ENCODE results near the gene YJU2.
"Not testable (repeated sequence)": the region's sequence is repeated elsewhere in the genome, so short reads cannot be mapped to it uniquely, and the experiment has no call there.

YJU2 gene

DNA sequence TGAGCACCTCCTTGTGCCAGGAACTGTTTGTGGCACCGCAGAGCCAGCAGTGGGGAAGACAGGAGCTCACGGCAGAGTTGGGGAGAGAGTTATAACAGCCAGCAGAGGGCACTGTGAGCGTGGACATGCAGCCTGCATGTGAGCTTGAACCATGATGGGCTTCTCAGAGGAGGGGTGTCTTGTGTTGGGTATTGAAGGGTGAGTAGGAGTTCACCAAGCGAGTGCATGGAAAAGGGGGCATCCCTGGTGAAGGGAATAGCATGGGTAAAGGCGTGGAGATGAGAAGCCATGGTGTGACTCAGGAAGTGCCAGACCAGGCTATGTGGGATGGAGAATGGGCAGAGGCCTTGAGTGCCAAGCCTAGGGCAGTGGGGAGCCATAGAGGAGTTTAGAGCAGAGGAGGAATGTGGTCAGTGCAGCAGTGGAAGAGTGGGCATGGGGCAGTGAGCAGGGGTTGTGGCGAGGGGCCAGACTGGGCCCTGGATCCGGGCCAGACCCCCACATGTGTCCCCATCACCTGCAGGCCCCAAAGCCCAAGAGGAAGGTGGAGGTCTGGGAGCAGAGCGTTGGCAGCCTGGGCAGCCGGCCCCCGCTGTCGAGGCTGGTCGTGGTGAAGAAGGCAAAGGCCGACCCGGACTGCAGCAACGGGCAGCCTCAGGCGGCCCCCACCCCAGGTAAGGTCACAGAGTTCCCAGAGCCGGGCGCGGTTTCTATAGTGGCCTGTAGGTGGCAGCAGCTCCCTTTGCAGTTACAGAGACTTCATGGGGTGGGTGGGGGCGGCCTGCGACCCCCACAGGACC, 20.4 kb downstream of the YJU2 start:
- CTCF ChIA-PET, result interaction anchor here (0.6 to 5.7 kb wide), 27 partner anchors 10 to 261 kb away, joined by 3 to 72 read pairs (median 4); partner anchors contain the start of genes CHAF1A, FSD1, MPND and YJU2
- Mint-ChIP-seq H3K27me3 (no peaks in the 10 kb centered on the region), H3K36me3 (peaks cover 50% of the 10 kb centered on the region), H3K9me3 (no peaks in the 10 kb centered on the region), H3K27ac (peak overlapping the region; percentile 42), H3K4me1 (peaks cover 30% of the 10 kb centered on the region), H3K4me3 (no peak overlapping the region)
- DNase-seq, result peak; percentile 77

DNA sequence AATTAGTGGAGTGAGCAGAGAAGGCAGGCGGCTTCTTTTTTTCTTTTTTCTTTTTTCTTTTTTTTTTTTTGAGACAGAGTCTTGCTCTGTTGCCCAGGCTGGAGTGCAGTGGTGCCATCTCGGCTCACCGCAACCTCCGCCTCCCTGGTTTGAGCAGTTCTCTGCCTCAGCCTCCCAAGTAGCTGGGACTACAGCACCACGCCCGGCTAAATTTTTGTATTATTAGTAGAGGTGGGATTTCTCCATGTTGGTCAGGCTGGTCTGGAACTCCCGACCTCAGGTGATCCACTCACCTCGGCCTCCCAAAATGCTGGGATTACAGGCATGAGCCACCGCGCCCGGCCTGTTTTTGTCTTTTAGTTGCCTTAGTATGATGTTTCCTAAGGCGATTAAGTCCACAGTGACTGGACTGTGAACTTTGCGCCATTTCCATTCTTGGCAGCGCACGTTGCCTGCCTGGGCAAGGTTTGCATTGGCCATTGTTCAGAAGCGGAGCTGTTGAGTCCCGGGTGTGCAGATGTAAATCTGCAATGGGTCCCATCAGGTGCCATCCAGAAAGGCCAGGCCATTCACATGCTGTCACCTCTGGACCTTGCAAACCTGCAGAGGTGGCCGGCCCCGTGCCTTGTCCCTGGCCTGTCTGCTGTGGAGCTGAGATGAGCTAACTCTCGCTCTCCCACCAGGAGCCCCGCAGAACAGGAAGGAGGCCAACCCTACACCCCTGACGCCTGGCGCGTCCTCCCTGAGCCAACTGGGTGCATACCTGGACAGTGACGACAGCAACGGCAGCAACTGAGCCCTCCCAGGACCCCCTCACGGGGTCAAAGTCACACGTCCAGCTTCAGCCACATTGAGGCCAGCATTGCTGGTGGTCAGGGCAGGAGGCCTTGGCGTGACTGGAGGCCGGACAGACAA, 21.3 kb downstream of the YJU2 start:
- H3K36me3 Mint-ChIP-seq, result peaks cover 50% of the 10 kb centered on the region
- H3K4me1 Mint-ChIP-seq, result peaks cover 30% of the 10 kb centered on the region
- H3K4me3 Mint-ChIP-seq, result no peak overlapping the region
- H3K9me3 Mint-ChIP-seq, result no peaks in the 10 kb centered on the region
- no peak for DNase-seq
- peak overlapping the region; percentile 42 for H3K27ac Mint-ChIP-seq
- H3K27me3 Mint-ChIP-seq, result no peaks in the 10 kb centered on the region
- CTCF ChIA-PET, result interaction anchor here (0.9 to 5.7 kb wide), 10 partner anchors 10 to 257 kb away, joined by 3 to 72 read pairs (median 4); partner anchors contain the start of genes FSD1 and MPND

DNA sequence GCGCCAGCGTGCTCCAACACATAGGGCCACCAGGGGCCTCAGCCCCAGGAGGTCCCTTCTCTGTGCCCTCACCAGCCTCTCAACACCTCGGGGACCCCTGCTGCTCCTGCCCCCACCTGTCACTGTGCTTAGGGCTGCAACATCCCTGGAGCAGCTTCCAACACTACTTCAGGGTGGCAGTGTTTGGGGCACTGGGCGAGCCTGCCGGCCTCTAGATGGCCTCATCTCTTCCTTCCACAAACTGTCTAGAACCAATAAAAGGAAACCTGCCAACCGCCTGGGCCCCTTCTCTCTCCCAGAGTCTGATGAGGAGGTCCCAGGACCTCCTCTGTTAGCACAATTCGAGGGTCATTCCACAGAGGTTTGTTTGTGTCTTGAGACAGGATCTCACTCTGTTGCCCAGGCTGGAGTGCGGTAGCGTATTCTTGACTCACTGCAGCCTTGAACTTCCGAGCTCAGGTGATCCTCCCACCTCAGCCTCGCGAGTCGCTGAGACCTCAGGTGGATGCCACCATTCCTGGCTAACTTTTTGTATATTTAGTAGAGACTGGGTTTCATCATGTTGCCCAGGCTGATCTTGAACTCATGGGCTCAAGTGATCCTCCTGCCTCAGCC, 22.0 kb downstream of the YJU2 start:
- Mint-ChIP-seq H3K27me3 (no peaks in the 10 kb centered on the region), H3K27ac (peak overlapping the region; percentile 14), H3K36me3 (peaks cover 48% of the 10 kb centered on the region), H3K4me1 (peaks cover 28% of the 10 kb centered on the region), H3K9me3 (no peaks in the 10 kb centered on the region), H3K4me3 (no peak overlapping the region)
- no peak for DNase-seq
- CTCF ChIA-PET, result interaction anchor here (0.9 to 5.7 kb wide), 8 partner anchors 9 to 256 kb away, joined by 3 to 72 read pairs (median 4); partner anchors contain the start of gene MPND

DNA sequence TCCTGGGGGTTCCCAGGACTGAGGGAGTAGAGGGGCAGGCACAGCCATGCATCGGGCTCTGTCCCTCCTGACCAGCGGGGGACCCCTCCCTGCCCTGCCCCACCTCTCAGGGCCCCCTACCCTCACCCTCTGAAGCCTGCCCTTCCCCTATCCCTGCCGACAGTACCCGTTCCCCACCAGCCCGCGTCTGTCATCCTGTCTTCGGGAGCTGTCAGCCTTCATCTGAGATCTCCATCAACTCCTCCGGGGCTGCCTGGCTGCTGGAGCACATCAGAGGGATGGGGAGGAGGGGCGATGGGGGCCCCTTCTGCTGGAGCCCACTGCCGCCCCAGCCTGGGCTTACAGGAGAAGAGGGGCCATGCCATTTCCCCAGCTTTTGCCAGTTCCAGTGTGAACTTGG, 26.0 kb downstream of the YJU2 start:
- peaks cover 20% of the 10 kb centered on the region for H3K27me3 Mint-ChIP-seq
- H3K27ac Mint-ChIP-seq, result no peak overlapping the region
- no peak overlapping the region for H3K4me3 Mint-ChIP-seq
- no peaks in the 10 kb centered on the region for H3K9me3 Mint-ChIP-seq
- peaks cover 25% of the 10 kb centered on the region for H3K36me3 Mint-ChIP-seq
- CTCF ChIA-PET, result interaction anchor here (1.3 to 1.9 kb wide), 2 partner anchors 79 to 127 kb away, joined by 3 to 8 read pairs; partner anchors contain the start of gene SH3GL1
- H3K4me1 Mint-ChIP-seq, result no peaks in the 10 kb centered on the region
- no peak for DNase-seq

- H3K4me3 Mint-ChIP-seq, H3K27ac Mint-ChIP-seq, H3K4me1 Mint-ChIP-seq, DNase-seq, H3K9me3 Mint-ChIP-seq: not testable (repeated sequence)
- peaks cover 19% of the 10 kb centered on the region for H3K36me3 Mint-ChIP-seq
- peaks cover 33% of the 10 kb centered on the region for H3K27me3 Mint-ChIP-seq
- CTCF ChIA-PET, result interaction anchor here (1.9 kb wide), 1 partner anchor 78 kb away, joined by 8 read pairs; no protein-coding TSS in a partner anchor
These were observed 27.4 kb downstream of the YJU2 start for GRCh38 chr19:4274321-4274686.

GRCh38 chr19:4277191-4277696, 30.4 kb downstream of the YJU2 start:
- H3K9me3 Mint-ChIP-seq, result no peaks in the 10 kb centered on the region

GRCh38 chr19:4278010-4278409, 31.1 kb downstream of the YJU2 start:
- Mint-ChIP-seq H3K36me3 (no peaks in the 10 kb centered on the region), H3K9me3 (no peaks in the 10 kb centered on the region), H3K27me3 (peaks cover 68% of the 10 kb centered on the region), H3K27ac (no peak overlapping the region), H3K4me3 (no peak overlapping the region), H3K4me1 (peaks cover 7% of the 10 kb centered on the region)
- no peak for DNase-seq
- CTCF ChIA-PET, result interaction anchor here (0.8 to 1.2 kb wide), 2 partner anchors 9 to 53 kb away, joined by 3 read pairs; no protein-coding TSS in a partner anchor

More at GRCh38 chr19:4277191-4277696, 30.4 kb downstream of the YJU2 start:
- Mint-ChIP-seq H3K36me3 (peaks cover under 1% of the 10 kb centered on the region), H3K4me3 (no peak overlapping the region), H3K27me3 (peaks cover 63% of the 10 kb centered on the region), H3K27ac (no peak overlapping the region), H3K4me1 (peaks cover 7% of the 10 kb centered on the region)
- CTCF ChIA-PET, result interaction anchor here (0.8 to 1.2 kb wide), 3 partner anchors 9 to 54 kb away, joined by 3 read pairs; no protein-coding TSS in a partner anchor
- DNase-seq, result no peak

DNA sequence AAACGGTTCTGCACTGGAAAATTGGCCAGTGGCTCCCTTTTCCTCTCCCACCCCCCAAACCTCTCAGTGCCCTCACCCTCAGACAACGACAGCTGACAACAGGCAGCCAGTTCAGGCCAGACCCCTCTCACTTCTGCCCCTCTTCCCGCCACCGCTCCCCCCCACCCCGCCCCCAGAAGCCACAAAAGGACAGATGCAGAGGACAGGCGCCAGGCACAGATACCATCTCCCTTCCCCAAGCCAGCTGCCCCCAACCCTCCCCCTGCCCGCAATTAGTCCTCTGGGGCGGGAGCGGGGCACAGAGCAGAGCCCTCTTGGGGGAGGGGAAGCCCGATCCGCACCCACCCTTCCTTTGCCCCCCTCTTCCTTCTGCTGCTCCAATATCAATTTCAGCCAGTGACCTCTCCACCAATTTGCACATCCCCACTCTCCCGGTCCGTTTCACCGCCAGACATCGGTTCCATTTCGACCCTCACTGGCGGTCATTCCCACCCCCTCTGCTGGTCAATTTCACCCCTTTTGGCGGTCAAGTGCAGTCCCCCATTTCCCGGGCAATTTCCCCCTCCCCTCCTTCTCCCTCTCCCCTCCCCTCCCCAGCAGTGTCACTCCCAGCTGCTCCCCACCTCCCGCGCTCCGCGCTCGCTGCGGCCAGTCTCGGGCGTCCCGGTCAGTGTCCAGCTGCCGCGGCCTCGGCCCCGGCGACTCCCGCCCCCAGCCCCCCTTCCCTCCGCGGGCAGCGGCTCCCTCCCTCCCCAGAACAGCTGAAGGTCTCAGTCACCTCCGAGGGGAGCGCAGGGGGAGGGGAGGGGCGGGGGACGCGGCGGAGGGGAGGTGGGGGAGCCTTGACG, 31.8 kb downstream of the YJU2 start, which contains the start of gene SHD:
Gene SHD (plus strand): TSS at position 848 of the 848 bp plus-strand sequence. CDS start 798 bp downstream, outside the sequence.
- Mint-ChIP-seq H3K4me1 (peaks cover 7% of the 10 kb centered on the region), H3K9me3 (no peaks in the 10 kb centered on the region), H3K4me3 (no peak within 1 kb of the TSS), H3K27ac (no peak within 1 kb of the TSS), H3K27me3 (peaks cover 71% of the 10 kb centered on the region), H3K36me3 (no peaks in the 10 kb centered on the region)
- CTCF ChIA-PET, result interaction anchor here (1.2 kb wide), 1 partner anchor 10 kb away, joined by 3 read pairs; no protein-coding TSS in a partner anchor
- no peak for DNase-seq

- Mint-ChIP-seq H3K4me3 (no peak overlapping the region), H3K27ac (no peak overlapping the region), H3K27me3 (peaks cover 71% of the 10 kb centered on the region), H3K4me1 (peaks cover 7% of the 10 kb centered on the region), H3K9me3 (no peaks in the 10 kb centered on the region), H3K36me3 (no peaks in the 10 kb centered on the region)
- CTCF ChIA-PET, result no interaction called here
- no peak for DNase-seq
These were observed 32.3 kb downstream of the YJU2 start for GRCh38 chr19:4279267-4279529.

- DNase-seq, result no peak
- H3K27me3 Mint-ChIP-seq, result peaks cover 75% of the 10 kb centered on the region
- no peak overlapping the region for H3K4me3 Mint-ChIP-seq
- CTCF ChIA-PET, result interaction anchor here (2.0 kb wide), 1 partner anchor 73 kb away, joined by 4 read pairs; no protein-coding TSS in a partner anchor
- H3K27ac Mint-ChIP-seq, result no peak overlapping the region
- H3K4me1 Mint-ChIP-seq, result peaks cover 9% of the 10 kb centered on the region
- H3K36me3 Mint-ChIP-seq, result no peaks in the 10 kb centered on the region
- no peaks in the 10 kb centered on the region for H3K9me3 Mint-ChIP-seq
These were observed 32.9 kb downstream of the YJU2 start for GRCh38 chr19:4279530-4280422.

- Mint-ChIP-seq H3K4me1 (peaks cover 11% of the 10 kb centered on the region), H3K27me3 (peaks cover 45% of the 10 kb centered on the region), H3K27ac (no peak overlapping the region), H3K4me3 (no peak overlapping the region), H3K9me3 (no peaks in the 10 kb centered on the region), H3K36me3 (no peaks in the 10 kb centered on the region)
- DNase-seq, result no peak
- CTCF ChIA-PET, result no interaction called here
These were observed 37.5 kb downstream of the YJU2 start for GRCh38 chr19:4284176-4284958.

- no peaks in the 10 kb centered on the region for H3K9me3 Mint-ChIP-seq
- no peak overlapping the region for H3K4me3 Mint-ChIP-seq
- peaks cover 8% of the 10 kb centered on the region for H3K4me1 Mint-ChIP-seq
- H3K27ac Mint-ChIP-seq, result no peak overlapping the region
- no peaks in the 10 kb centered on the region for H3K36me3 Mint-ChIP-seq
- H3K27me3 Mint-ChIP-seq, result peaks cover 39% of the 10 kb centered on the region
- DNase-seq, result no peak
- CTCF ChIA-PET, result no interaction called here
These were observed 38.1 kb downstream of the YJU2 start for GRCh38 chr19:4284974-4285373.

All from activated naive CD4-positive, alpha-beta T cell treated with anti-CD3 and anti-CD28 coated beads, Interleukin-2, amount 10 ng/mL, durations not matched to agents 7 days and 5 days (primary cell).